Keratinocyte (primary cell): ENCODE data around the gene FARP2. TPM values are rescaled to one million over a fixed set of nuclear protein-coding genes. Genes with fewer than 3 reads are reported as not detected.

ENCODE experiments used
- DNase-seq: peaks from one replicate; pipeline ENCODE4 v3.0.0-alpha.2; 2011; ENCODE audit warnings: low read depth, missing footprints, low spot score
- FAIRE-seq: peaks from 2 replicates; lab custom pipeline; 2011; peaks lifted over from hg19 to GRCh38; lab: Jason Lieb, UNC
- H2AFZ ChIP-seq: 2 replicates; pipeline ENCODE4 v1.6.0; 2012; ENCODE audit warnings: low read length, control low read depth, inconsistent platforms; ENCODE audit not compliant: control insufficient read depth
- H3K27ac ChIP-seq: 2 replicates; pipeline ENCODE4 v1.5.1; 2011; ENCODE audit warnings: low read length; ENCODE audit not compliant: control insufficient read depth, insufficient read depth
- H3K27me3 ChIP-seq: 3 replicates; pipeline ENCODE4 v1.6.0; 2011; ENCODE audit warnings: low read length; ENCODE audit not compliant: control insufficient read depth, insufficient read depth; ENCODE audit errors: extremely low read depth
- H3K36me3 ChIP-seq, 2 experiments: 2 replicates in 1 of 2; 3 replicates in 1 of 2; pipeline ENCODE4 v1.5.1; 2011; ENCODE audit warnings: low read length in 2 of 2, mild to moderate bottlenecking in 1 of 2; ENCODE audit not compliant: control insufficient read depth in 2 of 2, insufficient read depth in 2 of 2; ENCODE audit errors: extremely low read depth in 1 of 2
- H3K4me1 ChIP-seq: 3 replicates; pipeline ENCODE4 v1.5.1; 2011; ENCODE audit warnings: low read length; ENCODE audit not compliant: control insufficient read depth, insufficient read depth; ENCODE audit errors: extremely low read depth
- H3K4me2 ChIP-seq: 3 replicates; pipeline ENCODE4 v1.6.0; 2011; ENCODE audit warnings: low read depth, low read length; ENCODE audit not compliant: control insufficient read depth, insufficient read depth; ENCODE audit errors: extremely low read depth
- H3K4me3 ChIP-seq, 3 experiments: fragments of 200-600 bp in 1 of 3; sonication (generic) in 1 of 3; 2 replicates in 2 of 3; 3 replicates in 1 of 3; pipeline ENCODE4 v1.5.1; 2011 to 2016; ENCODE audit warnings: low read length in 3 of 3, mild to moderate bottlenecking in 3 of 3, control low read depth in 2 of 3, inconsistent platforms in 1 of 3, low read depth in 1 of 3, mixed read lengths in 1 of 3, mixed run types in 1 of 3, moderate library complexity in 1 of 3; ENCODE audit not compliant: control insufficient read depth in 2 of 3, insufficient read depth in 2 of 3; ENCODE audit errors: extremely low read depth in 1 of 3
- H3K79me2 ChIP-seq: 2 replicates; pipeline ENCODE4 v1.6.0; 2012; ENCODE audit warnings: low read length; ENCODE audit not compliant: control insufficient read depth, insufficient read depth
- H3K9ac ChIP-seq: 3 replicates; pipeline ENCODE4 v1.6.0; 2011; ENCODE audit warnings: low read length; ENCODE audit not compliant: control insufficient read depth, insufficient read depth; ENCODE audit errors: extremely low read depth
- H3K9me1 ChIP-seq: 3 replicates; pipeline ENCODE4 v1.6.0; 2011; ENCODE audit warnings: low read length; ENCODE audit not compliant: control insufficient read depth, insufficient read depth; ENCODE audit errors: extremely low read depth
- H3K9me3 ChIP-seq: 2 replicates; pipeline ENCODE4 v1.5.1; 2012; ENCODE audit warnings: low read depth, low read length; ENCODE audit not compliant: control insufficient read depth
- H4K20me1 ChIP-seq: 3 replicates; pipeline ENCODE4 v1.6.0; 2011; ENCODE audit warnings: low read length; ENCODE audit not compliant: control insufficient read depth, insufficient read depth; ENCODE audit errors: extremely low read depth
- CTCF ChIP-seq, 3 experiments: IDR thresholded peaks in 1 of 3; conservative IDR thresholded peaks in 1 of 3; optimal IDR thresholded peaks in 1 of 3; 2 replicates in 2 of 3; 3 replicates in 1 of 3; pipeline versions ENCODE3 to v1.5.1; 2011; ENCODE audit warnings: low read length in 3 of 3, mild to moderate bottlenecking in 3 of 3, moderate library complexity in 2 of 3, control low read depth in 1 of 3, inconsistent platforms in 1 of 3; ENCODE audit not compliant: insufficient read depth in 2 of 3; ENCODE audit errors: extremely low read depth in 1 of 3
- EZH2 ChIP-seq: IDR thresholded peaks from one replicate; pipeline ENCODE4 v1.6.1; 2012; ENCODE audit warnings: inconsistent platforms, mild to moderate bottlenecking, low read length, moderate library complexity
- dilution Hi-C: fragments of 300-500 bp; cut with MboI; formaldehyde crosslinking; loops from one replicate; pipeline ENCODE4 v1.7.0; 2020; ENCODE audit warnings: low sequenced_read_pairs; ENCODE audit not compliant: extremely low pct_ligation_motif_present
- polyA plus RNA-seq, 5 experiments: library from polyadenylated mRNA; depleted of rRNA in 3 of 5; stranded (reverse) in 3 of 5; stranded (forward) in 1 of 5; unstranded in 1 of 5; fragments of >200 nt; gene quantifications; 1 replicate in 1 of 5; 2 replicates in 3 of 5; 3 replicates in 1 of 5; pipeline versions ENCODE4 v1.2.1 to v1.2.3, GENCODE V29; 2011 to 2012; ENCODE audit warnings: missing spikeins in 2 of 5, low read depth in 1 of 5, low replicate concordance in 1 of 5

Gene FARP2
- polyA plus RNA-seq, 1 donor (not counting 4 experiments of a cell fraction or from before 2014, with no cell fraction given), result 39.3 TPM

- H2AFZ ChIP-seq, result no peak overlapping the region
- H3K27me3 ChIP-seq, result no peaks in the 10 kb centered on the region
- TF ChIP-seq EZH2, result no peak
- no peak for TF ChIP-seq CTCF (optimal IDR thresholded peaks at IDR 0.05 in 1 of 3, IDR thresholded peaks at IDR 0.05 in 1 of 3, conservative IDR thresholded peaks at IDR 0.05 in 1 of 3; ENCODE audit: extremely low read depth in 1 of 3, insufficient read depth in 2 of 3, low read length in 3 of 3)
- H3K9me3 ChIP-seq, result no peaks in the 10 kb centered on the region
- dilution Hi-C loops, result loop anchor here (25.0 kb wide), 1 partner anchor 97 kb away; no protein-coding TSS in a partner anchor
- FAIRE-seq (no peak), DNase-seq (no peak)
- H3K27ac ChIP-seq, result no peak overlapping the region
- no peaks in the 10 kb centered on the region for H3K4me1 ChIP-seq
- peaks cover 3 to 9% of the 10 kb centered on the region in 2 experiments for H3K36me3 ChIP-seq
- no peak overlapping the region for H3K9ac ChIP-seq
- no peaks in the 10 kb centered on the region for H3K9me1 ChIP-seq
- H3K4me3 ChIP-seq, result no peak overlapping the region
- H4K20me1 ChIP-seq, result no peaks in the 10 kb centered on the region
- no peaks in the 10 kb centered on the region for H3K79me2 ChIP-seq
- no peak overlapping the region for H3K4me2 ChIP-seq
Observed at GRCh38 chr2:241489733-241490680, 133.9 kb downstream of the FARP2 start.

GRCh38 chr2:241490825-241491506 is 134.9 kb downstream of the FARP2 start:
- Histone ChIP-seq H3K4me2 (no peak overlapping the region), H3K9ac (no peak overlapping the region), H3K4me3 (no peak overlapping the region), H3K79me2 (no peaks in the 10 kb centered on the region), H4K20me1 (no peaks in the 10 kb centered on the region), H3K9me3 (no peaks in the 10 kb centered on the region), H2AFZ (no peak overlapping the region), H3K27me3 (no peaks in the 10 kb centered on the region), H3K36me3 (peaks cover 8 to 9% of the 10 kb centered on the region in 2 experiments), H3K4me1 (no peaks in the 10 kb centered on the region), H3K9me1 (no peaks in the 10 kb centered on the region), H3K27ac (no peak overlapping the region)
- DNase-seq (no peak), FAIRE-seq (no peak)
- dilution Hi-C loops, result loop anchor here (25.0 kb wide), 1 partner anchor 96 kb away; no protein-coding TSS in a partner anchor
- no peak for TF ChIP-seq EZH2
- no peak for TF ChIP-seq CTCF (optimal IDR thresholded peaks at IDR 0.05 in 1 of 3, IDR thresholded peaks at IDR 0.05 in 1 of 3, conservative IDR thresholded peaks at IDR 0.05 in 1 of 3; ENCODE audit: extremely low read depth in 1 of 3, insufficient read depth in 2 of 3, low read length in 3 of 3)
